Ureter (tissue), 1 donor: Measurements from ENCODE around the gene CCNJ. TPM values are rescaled to one million over a fixed set of nuclear protein-coding genes. Genes with fewer than 3 reads are reported as not detected.

Experiments
- DNase-seq: peaks from one replicate; pipeline ENCODE4 v3.0.0-alpha.2; 2020; ENCODE audit warnings: low spot score
- total RNA-seq: library from RNA; stranded (reverse); gene quantifications from one replicate; pipeline ENCODE4 v1.2.4, GENCODE V29; 2023
- donor health status: DM: yes; HTN: yes; CAD: no.

Gene CCNJ
- total RNA-seq, 1 donor from 2014 or later = 7.2 TPM

- DNase-seq = no peak
These were observed 13.4 kb downstream of the CCNJ start for GRCh38 chr10:96056787-96057186.

GRCh38 chr10:96061232-96061631, 17.8 kb downstream of the CCNJ start:
- no peak for DNase-seq

- DNase-seq = no peak
These were observed 29.3 kb downstream of the CCNJ start for GRCh38 chr10:96072674-96073073.

DNA sequence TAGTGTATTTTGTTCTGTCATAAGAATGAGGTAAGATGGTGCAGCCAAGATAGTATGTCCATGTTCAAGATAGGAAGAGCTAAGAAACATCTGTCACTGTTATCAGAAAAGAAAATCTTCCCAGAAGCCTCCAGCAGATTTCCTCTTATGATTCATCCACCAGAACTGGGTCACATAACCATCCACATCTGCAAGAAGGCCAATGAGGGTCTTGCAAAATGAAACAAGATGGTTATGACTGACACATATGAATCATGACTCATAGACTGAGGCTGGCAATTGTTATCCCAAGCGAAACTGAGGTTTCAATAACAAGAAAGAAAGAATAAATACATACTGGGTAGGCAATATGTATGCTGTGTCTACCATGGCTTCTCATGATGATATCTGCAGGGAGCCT, 30.3 kb downstream of the CCNJ start:
- DNase-seq = no peak

- no peak for DNase-seq
These were observed 31.4 kb downstream of the CCNJ start for GRCh38 chr10:96074776-96075175.

GRCh38 chr10:96075977-96076376, 32.6 kb downstream of the CCNJ start:
- no peak for DNase-seq

DNA sequence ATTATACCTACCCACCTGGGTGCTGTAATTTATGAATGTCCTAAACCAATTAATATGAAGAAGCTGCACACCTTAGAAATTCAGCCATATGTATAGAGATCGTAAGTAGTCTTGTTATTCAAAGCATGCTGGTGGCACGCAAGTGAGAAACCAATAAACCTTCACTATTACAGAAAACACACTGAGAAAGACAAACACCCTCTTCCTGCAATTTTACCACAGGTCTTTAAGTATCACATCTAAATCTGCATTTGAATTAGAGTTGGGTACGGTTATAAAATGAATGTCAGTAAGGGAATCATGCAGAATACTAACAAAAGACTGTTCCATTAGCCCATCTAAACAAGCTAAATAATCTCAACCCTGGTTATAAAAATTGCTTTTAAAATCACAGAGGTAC, 33.8 kb downstream of the CCNJ start:
- no peak for DNase-seq

GRCh38 chr10:96082153-96082552, 38.8 kb downstream of the CCNJ start:
- no peak for DNase-seq

DNA sequence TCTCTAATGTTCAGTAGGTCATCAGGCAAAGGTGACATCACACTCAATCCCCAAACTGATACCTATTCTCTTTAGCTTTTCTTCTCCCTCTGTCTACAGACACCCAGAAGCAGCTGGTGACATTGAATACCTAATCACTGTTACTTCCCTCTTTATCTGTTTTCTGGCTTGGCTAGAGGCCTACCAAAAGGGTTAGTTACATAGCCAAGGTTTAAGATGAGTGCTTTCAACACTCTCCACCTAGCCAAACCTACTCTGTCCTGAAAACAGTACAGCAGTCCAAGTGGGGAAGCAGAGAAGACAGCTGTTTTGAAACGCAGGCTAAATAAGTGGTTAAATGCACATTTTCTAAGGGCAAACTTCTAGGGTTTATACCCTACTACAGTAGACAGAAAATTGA, 39.4 kb downstream of the CCNJ start:
- DNase-seq = no peak

- DNase-seq = no peak
These were observed 45.7 kb downstream of the CCNJ start for GRCh38 chr10:96089116-96089515.

DNA sequence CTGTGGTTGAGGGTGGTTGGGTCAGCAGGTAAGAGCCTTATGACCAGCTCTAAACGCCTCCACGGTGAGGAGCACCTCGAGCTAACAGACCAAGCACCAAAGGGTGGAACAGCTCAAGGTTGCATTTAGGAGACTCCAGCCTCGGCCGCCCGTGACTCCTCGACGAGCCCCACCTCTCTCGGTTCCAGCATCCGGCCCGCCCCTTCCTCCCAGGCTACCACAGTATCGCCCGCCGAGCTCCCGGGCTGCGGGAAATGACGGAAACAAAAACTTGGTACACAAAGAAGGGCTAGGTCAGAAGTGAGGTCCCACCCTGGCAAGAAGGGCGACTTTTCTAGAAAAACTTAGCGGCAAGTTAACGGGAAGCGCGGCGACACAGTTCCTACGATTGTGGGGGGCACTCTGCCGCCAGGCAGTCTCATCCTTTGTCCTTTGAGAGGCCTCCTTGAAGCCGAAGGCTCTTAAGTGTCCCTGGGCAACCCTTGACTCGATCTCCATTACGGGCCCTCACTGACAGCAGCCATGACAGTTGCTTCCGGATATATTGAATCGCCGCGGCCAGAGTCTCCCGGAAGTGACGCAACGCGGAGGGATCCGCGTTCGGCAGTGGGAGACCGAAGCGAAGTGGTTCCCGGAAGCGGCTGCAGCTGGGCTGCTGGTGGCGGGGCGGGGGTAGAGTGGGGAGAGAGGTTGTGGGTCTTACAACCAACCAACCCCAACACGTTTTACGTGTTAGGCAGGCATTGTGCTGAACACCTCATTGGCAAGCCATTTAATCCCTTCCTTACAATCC, 46.5 kb downstream of the CCNJ start:
- peak; percentile 95 for DNase-seq

- no peak for DNase-seq
These were observed 47.0 kb downstream of the CCNJ start for GRCh38 chr10:96090463-96090800.

- DNase-seq = no peak
These were observed 49.8 kb downstream of the CCNJ start for GRCh38 chr10:96092999-96093767.

DNA sequence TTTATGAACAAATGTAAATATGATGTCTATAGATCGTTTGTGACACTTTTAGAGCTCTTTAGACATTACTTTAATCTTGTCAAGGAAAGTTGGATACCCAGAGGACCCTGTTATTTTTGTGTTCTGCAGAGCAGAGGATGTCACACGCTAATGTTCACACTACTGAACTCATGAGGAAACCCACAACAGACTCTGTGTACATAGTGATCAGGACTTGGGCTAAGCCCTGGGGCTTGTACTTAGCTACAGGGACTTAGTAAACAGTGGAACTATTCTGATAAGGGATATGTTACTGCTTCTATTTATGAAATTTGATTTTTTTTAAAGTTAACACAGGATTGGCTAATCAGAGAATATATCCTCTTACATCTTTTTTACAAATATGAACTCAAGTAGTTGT, 50.6 kb downstream of the CCNJ start:
- DNase-seq = no peak

DNA sequence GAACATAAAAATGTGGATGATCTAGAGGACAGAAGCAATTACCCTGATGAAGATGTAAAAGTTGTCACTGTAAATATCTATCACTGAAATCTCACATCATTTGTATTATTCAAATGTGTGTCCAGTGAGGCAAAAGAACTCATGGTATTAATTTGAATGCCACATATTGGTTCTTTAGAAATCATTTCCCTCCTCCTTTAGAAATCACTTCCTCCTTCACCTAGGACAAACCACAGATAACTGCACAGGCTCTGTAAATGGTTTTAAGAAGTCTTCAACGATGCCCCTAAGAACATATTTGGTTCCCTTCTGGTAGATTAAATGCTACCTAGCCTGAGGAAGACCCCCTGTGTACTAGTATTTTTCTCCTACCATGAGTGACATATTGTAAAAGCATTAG, 53.6 kb downstream of the CCNJ start:
- DNase-seq = no peak

DNA sequence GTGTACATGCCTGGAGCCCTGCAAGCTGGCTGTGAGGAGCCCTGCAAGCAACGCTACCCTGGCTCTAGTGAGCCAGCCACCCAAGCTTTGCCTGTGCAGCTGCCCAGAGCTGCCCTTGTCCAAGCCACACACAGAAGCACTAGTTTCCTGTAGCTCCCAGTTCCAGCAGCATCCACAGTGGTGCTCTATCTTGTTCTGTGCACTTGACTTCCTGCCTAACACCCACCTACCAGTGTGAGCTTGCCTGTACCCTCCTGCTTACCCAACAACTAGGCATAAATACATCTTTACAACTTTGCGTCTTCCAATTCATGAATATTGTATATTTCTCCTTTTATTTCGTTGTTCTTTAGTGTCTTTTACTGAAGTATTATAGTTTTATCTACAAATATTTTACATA, 54.5 kb downstream of the CCNJ start:
- no peak for DNase-seq

GRCh38 chr10:96107623-96108038, 64.2 kb downstream of the CCNJ start:
- DNase-seq = no peak

Other genes with a start within 250 kb of the CCNJ start
- gene CC2D2B, start 135.6 kb upstream of the CCNJ start, total RNA-seq = 7.0 TPM
- gene ZNF518A, start 86.7 kb downstream of the CCNJ start, total RNA-seq = 40.1 TPM
- gene BLNK, start 228.0 kb downstream of the CCNJ start, total RNA-seq = 56.4 TPM